Fibroblast of lung (primary cell): ENCODE results near the gene EYS. TPM values are rescaled to one million over a fixed set of nuclear protein-coding genes. Genes with fewer than 3 reads are reported as not detected.

Source experiments
- DNase-seq, 2 donors: peaks; one replicate each; pipeline versions ENCODE4 v3.0.0 to v3.0.0-alpha.2; 2010; ENCODE audit warnings: low read depth in 2 of 2
- H2AFZ ChIP-seq: 2 replicates; pipeline ENCODE4 v1.5.1; 2012; ENCODE audit warnings: low read length, control low read depth, inconsistent platforms
- H3K27ac ChIP-seq: 2 replicates; pipeline ENCODE4 v1.5.1; 2011; ENCODE audit warnings: low read length, control low read depth; ENCODE audit not compliant: insufficient read depth
- H3K27me3 ChIP-seq: 2 replicates; pipeline ENCODE4 v1.5.1; 2011; ENCODE audit warnings: mild to moderate bottlenecking, low read length; ENCODE audit not compliant: control insufficient read depth, insufficient read depth
- H3K36me3 ChIP-seq: 2 replicates; pipeline ENCODE4 v1.5.1; 2011; ENCODE audit warnings: low read length; ENCODE audit not compliant: control insufficient read depth, insufficient read depth
- H3K4me1 ChIP-seq: 2 replicates; pipeline ENCODE4 v1.5.1; 2011; ENCODE audit warnings: low read length; ENCODE audit not compliant: control insufficient read depth, insufficient read depth; ENCODE audit errors: extremely low read depth
- H3K4me2 ChIP-seq: 2 replicates; pipeline ENCODE4 v1.5.1; 2011; ENCODE audit warnings: low read length, control low read depth; ENCODE audit not compliant: insufficient read depth; ENCODE audit errors: extremely low read depth
- H3K4me3 ChIP-seq, 4 experiments: fragments of 200-600 bp in 1 of 4; sonication (generic) in 1 of 4; replicated peaks in 1 of 4; 2 replicates each; pipeline ENCODE4 v1.5.1; 2011 to 2016; ENCODE audit warnings: low read length in 4 of 4, low read depth in 3 of 4, mild to moderate bottlenecking in 3 of 4, control low read depth in 2 of 4, inconsistent platforms in 1 of 4, mixed read lengths in 1 of 4; ENCODE audit not compliant: insufficient read depth in 1 of 4; ENCODE audit errors: control extremely low read depth in 1 of 4
- H3K79me2 ChIP-seq: 2 replicates; pipeline ENCODE4 v1.5.1; 2012; ENCODE audit warnings: mild to moderate bottlenecking, low read length, inconsistent platforms; ENCODE audit not compliant: control insufficient read depth, insufficient read depth
- H3K9ac ChIP-seq: 2 replicates; pipeline ENCODE4 v1.5.1; 2011; ENCODE audit warnings: mild to moderate bottlenecking, low read length, control low read depth; ENCODE audit not compliant: insufficient read depth
- H3K9me3 ChIP-seq: 2 replicates; pipeline ENCODE4 v1.5.1; 2012; ENCODE audit warnings: low read depth, low read length; ENCODE audit not compliant: control insufficient read depth, insufficient read depth
- H4K20me1 ChIP-seq: 2 replicates; pipeline ENCODE4 v1.5.1; 2011; ENCODE audit warnings: low read length; ENCODE audit not compliant: control insufficient read depth, insufficient read depth; ENCODE audit errors: extremely low read depth
- EZH2 ChIP-seq: IDR thresholded peaks from 2 replicates; pipeline ENCODE4 v1.5.1; 2012; ENCODE audit warnings: low read length, control low read depth, mild to moderate bottlenecking; ENCODE audit errors: missing control alignments
- polyA plus RNA-seq, 2 donors: library from polyadenylated mRNA; depleted of rRNA in 1 of 2; stranded (reverse) in 1 of 2; unstranded in 1 of 2; fragments of >200 nt; gene quantifications; 2 replicates each; pipeline ENCODE4 v1.2.1, GENCODE V29; 2011 to 2012; ENCODE audit warnings: missing spikeins in 1 of 2
- total RNA-seq: library from RNA; depleted of rRNA; stranded (reverse); fragments of >200 nt; gene quantifications from 2 replicates; pipeline ENCODE4 v1.2.1, GENCODE V29; 2014
- TF ChIP-seq, protein P1 (sequence below), 2 donors: IDR thresholded peaks in 1 of 2; conservative IDR thresholded peaks in 1 of 2; 1 replicate in 1 of 2; 2 replicates in 1 of 2; pipeline ENCODE4 v1.5.1; 2011 to 2012; ENCODE audit warnings: low read length in 2 of 2, control low read depth in 1 of 2, inconsistent platforms in 1 of 2, low read depth in 1 of 2, mild to moderate bottlenecking in 1 of 2

EYS gene
- total and polyA plus RNA-seq, 2 donors (not counting 1 experiment from before 2014, with no cell fraction given): under 0.01 TPM; not detected in 1

DNA sequence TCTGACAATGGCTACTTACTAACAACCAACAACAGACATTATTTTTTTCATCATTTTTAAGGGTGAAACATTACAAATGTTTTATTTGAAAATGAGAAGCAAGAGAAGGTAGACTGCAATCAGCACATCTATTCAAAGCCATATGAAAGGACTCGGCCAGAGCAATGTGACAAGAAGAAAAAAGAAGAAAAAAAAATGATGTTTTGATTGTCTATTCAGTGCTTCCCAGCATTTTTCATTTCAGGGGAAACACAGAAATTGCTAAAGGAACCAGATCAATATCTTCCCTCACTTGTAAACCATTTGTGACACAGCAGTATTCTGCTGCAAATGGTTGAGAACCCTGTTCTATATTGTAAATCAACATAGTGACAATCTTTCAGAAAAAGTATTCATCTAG is 270.7 kb downstream of the EYS start:
- no peak for DNase-seq
- H3K9ac ChIP-seq: no peak overlapping the region
- H3K4me1 ChIP-seq: no peaks in the 10 kb centered on the region
- no peaks in the 10 kb centered on the region for H4K20me1 ChIP-seq
- H3K27ac ChIP-seq: no peak overlapping the region
- H3K79me2 ChIP-seq: no peaks in the 10 kb centered on the region
- H3K9me3 ChIP-seq: no peaks in the 10 kb centered on the region
- H2AFZ ChIP-seq: no peak overlapping the region
- H3K27me3 ChIP-seq: no peaks in the 10 kb centered on the region
- H3K4me3 ChIP-seq: no peak overlapping the region
- TF ChIP-seq, protein P1, sequence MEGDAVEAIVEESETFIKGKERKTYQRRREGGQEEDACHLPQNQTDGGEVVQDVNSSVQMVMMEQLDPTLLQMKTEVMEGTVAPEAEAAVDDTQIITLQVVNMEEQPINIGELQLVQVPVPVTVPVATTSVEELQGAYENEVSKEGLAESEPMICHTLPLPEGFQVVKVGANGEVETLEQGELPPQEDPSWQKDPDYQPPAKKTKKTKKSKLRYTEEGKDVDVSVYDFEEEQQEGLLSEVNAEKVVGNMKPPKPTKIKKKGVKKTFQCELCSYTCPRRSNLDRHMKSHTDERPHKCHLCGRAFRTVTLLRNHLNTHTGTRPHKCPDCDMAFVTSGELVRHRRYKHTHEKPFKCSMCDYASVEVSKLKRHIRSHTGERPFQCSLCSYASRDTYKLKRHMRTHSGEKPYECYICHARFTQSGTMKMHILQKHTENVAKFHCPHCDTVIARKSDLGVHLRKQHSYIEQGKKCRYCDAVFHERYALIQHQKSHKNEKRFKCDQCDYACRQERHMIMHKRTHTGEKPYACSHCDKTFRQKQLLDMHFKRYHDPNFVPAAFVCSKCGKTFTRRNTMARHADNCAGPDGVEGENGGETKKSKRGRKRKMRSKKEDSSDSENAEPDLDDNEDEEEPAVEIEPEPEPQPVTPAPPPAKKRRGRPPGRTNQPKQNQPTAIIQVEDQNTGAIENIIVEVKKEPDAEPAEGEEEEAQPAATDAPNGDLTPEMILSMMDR (conservative IDR thresholded peaks at IDR 0.05 in 1 of 2, IDR thresholded peaks at IDR 0.05 in 1 of 2; ENCODE audit: low read depth in 1 of 2, low read length in 2 of 2): no peak
- TF ChIP-seq EZH2: no peak
- H3K36me3 ChIP-seq: no peaks in the 10 kb centered on the region
- H3K4me2 ChIP-seq: no peak overlapping the region

DNA sequence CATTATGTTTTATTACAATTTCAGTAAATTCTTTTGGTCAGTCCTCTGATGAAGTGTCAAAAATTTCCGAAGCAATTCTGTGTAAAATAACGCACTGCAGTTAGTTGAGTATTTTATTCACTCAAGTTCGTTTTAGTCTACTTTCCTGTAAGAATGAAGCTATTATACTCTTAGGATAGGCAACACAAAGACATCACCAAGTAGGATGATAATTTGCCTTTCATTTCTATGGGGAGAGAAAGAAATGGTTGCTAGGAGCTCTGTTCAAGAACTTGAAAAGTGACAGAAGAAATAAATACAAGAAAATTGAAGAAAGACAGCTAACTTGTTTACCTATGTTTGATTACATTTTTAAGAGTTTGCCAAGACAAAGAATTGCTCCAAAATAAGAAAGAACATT is 290.4 kb downstream of the EYS start:
- Histone ChIP-seq H3K36me3 (no peaks in the 10 kb centered on the region), H4K20me1 (no peaks in the 10 kb centered on the region), H3K9me3 (no peaks in the 10 kb centered on the region), H3K4me3 (no peak overlapping the region), H3K79me2 (no peaks in the 10 kb centered on the region), H3K4me1 (no peaks in the 10 kb centered on the region), H2AFZ (no peak overlapping the region), H3K27ac (no peak overlapping the region), H3K4me2 (no peak overlapping the region), H3K9ac (no peak overlapping the region), H3K27me3 (no peaks in the 10 kb centered on the region)
- TF ChIP-seq, protein P1 (conservative IDR thresholded peaks at IDR 0.05 in 1 of 2, IDR thresholded peaks at IDR 0.05 in 1 of 2; ENCODE audit: low read depth in 1 of 2, low read length in 2 of 2): no peak
- TF ChIP-seq EZH2: no peak
- no peak for DNase-seq

DNA sequence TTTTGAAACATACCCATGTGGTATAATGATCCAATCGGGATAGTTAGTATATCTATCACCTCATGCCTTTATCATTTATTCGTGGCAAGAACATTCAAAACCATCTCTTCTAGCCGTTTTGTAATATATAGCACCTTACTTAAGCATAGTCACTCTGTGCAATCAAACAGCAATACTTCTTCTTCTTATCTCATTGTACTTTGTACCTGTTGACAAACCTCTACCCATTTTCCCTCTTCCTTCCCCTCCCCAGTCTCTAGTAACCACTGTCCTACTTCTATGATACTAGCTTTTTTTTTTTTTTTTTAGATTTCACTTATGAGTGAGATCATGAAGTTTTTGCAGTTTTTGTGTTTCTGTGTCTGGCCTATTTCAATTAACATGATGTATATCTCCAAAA is 296.7 kb downstream of the EYS start:
- Histone ChIP-seq H2AFZ (no peak overlapping the region), H4K20me1 (no peaks in the 10 kb centered on the region), H3K9me3 (no peaks in the 10 kb centered on the region), H3K4me1 (no peaks in the 10 kb centered on the region), H3K27ac (no peak overlapping the region), H3K9ac (no peak overlapping the region), H3K79me2 (no peaks in the 10 kb centered on the region), H3K36me3 (no peaks in the 10 kb centered on the region), H3K4me2 (no peak overlapping the region), H3K4me3 (no peak overlapping the region), H3K27me3 (no peaks in the 10 kb centered on the region)
- TF ChIP-seq, protein P1 (conservative IDR thresholded peaks at IDR 0.05 in 1 of 2, IDR thresholded peaks at IDR 0.05 in 1 of 2; ENCODE audit: low read depth in 1 of 2, low read length in 2 of 2): no peak
- no peak for TF ChIP-seq EZH2
- DNase-seq: no peak
